Measurements from ENCODE around the gene STPG1.

Gene STPG1

GRCh38 chr1:24416666-24417391 is 3.2 kb upstream of the STPG1 start:
- peak in 2 of 3 donors; percentile 29 to 42 for DNase-seq
- H3K27ac ChIP-seq (ENCODE audit: insufficient read depth, low read length, poor library complexity, severe bottlenecking) = peak overlapping the region; percentile 64
- H3K27me3 ChIP-seq (replicated peaks; ENCODE audit: control insufficient read depth, insufficient read depth, low read length, poor library complexity, severe bottlenecking) = no peaks in the 10 kb centered on the region
- peak overlapping the region; percentile 88 for H3K4me3 ChIP-seq (ENCODE audit: insufficient read depth, low read depth, low read length, poor library complexity, severe bottlenecking)
- H3K36me3 ChIP-seq (ENCODE audit: control insufficient read depth, insufficient read depth, low read length) = peaks cover 28% of the 10 kb centered on the region
- H3K9me3 ChIP-seq (ENCODE audit: control insufficient read depth, low read length) = no peaks in the 10 kb centered on the region
- H3K4me1 ChIP-seq (ENCODE audit: control insufficient read depth, insufficient read depth, low read length, poor library complexity, severe bottlenecking) = peaks cover 29% of the 10 kb centered on the region

DNA sequence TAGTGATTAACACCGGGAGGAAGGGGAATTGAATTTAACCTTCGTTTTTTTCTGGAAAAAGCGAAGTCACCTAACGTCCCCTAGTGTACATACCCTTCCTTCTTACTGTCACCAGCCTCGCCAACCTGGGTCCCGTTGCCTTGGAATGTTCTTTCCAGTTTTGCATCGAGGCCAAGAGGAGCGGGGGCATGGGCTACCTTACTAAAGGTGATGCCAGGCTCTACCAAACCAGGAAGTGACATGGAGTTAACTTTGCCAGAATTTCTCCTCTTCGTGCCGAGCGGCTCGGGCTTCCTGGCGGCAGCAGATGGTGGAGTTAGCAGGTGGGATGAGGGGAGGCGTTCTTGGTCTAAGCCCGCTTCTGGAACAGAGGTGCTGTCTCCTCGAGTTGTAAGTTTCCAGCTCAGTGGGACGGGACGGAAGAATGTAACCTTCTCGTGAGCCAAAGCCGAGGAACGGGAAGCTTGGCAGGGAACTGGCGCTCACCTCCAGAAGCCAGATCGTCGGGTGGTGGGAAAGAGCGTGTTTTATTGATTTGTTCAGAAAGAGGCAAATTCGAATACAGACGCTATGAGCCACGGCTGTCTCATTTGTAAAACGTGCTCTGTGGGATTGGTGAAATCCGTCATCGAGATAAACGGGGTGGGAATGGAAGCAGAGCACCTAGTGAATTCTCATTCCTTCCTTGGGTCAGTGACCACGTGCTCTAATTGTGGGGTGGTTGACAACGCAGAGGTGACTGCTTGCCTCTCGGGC is 2.5 kb upstream of the STPG1 start:
- Histone ChIP-seq H3K4me3 (ENCODE audit: insufficient read depth, low read depth, low read length, poor library complexity, severe bottlenecking) (peak overlapping the region; percentile 88), H3K9me3 (ENCODE audit: control insufficient read depth, low read length) (no peaks in the 10 kb centered on the region), H3K27me3 (replicated peaks; ENCODE audit: control insufficient read depth, insufficient read depth, low read length, poor library complexity, severe bottlenecking) (no peaks in the 10 kb centered on the region), H3K36me3 (ENCODE audit: control insufficient read depth, insufficient read depth, low read length) (peaks cover 21% of the 10 kb centered on the region), H3K27ac (ENCODE audit: insufficient read depth, low read length, poor library complexity, severe bottlenecking) (peak overlapping the region; percentile 64), H3K4me1 (ENCODE audit: control insufficient read depth, insufficient read depth, low read length, poor library complexity, severe bottlenecking) (peaks cover 29% of the 10 kb centered on the region)
- DNase-seq = no peak

DNA sequence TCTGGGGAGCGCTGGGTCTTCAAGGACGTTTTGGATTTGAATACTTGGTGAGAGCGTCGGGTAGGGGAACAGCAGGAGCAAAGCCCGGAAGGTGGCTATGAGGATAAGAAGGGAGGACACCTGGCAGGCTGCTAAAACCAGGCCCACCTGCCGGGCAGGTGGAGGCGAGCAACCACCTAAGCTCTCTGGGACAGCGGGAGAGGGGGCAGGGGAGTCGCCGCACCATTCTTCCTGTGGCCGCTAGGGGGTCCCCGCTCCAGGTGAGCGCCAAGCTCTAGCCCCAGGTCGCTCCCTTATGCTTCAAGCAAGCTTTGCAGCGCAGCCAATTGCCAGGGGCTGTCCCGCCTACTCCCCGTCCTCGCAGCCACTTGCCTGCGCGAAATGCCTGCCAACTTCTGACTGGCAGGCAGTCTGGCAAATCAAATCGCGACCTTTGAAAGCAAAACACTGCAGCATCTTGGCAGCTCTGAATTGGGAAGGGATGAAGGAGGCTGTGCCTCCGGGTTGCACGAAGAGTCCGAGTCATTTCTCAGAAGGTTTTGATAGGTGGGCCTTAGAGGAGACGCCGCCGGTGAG is 1.8 kb upstream of the STPG1 start, which contains the start of gene NIPAL3:
NIPAL3 (plus strand) TSS at position 469 of the 576 bp plus-strand sequence. CDS start 3,746 bp downstream, outside the sequence.
- peaks cover 29% of the 10 kb centered on the region for H3K4me1 ChIP-seq (ENCODE audit: control insufficient read depth, insufficient read depth, low read length, poor library complexity, severe bottlenecking)
- peak; percentile 92 to 97 (median 97) for DNase-seq
- H3K4me3 ChIP-seq (ENCODE audit: insufficient read depth, low read depth, low read length, poor library complexity, severe bottlenecking) = peak within 1 kb of the TSS; percentile 88
- peak within 1 kb of the TSS; percentile 64 for H3K27ac ChIP-seq (ENCODE audit: insufficient read depth, low read length, poor library complexity, severe bottlenecking)
- H3K9me3 ChIP-seq (ENCODE audit: control insufficient read depth, low read length) = no peaks in the 10 kb centered on the region
- peaks cover 15% of the 10 kb centered on the region for H3K36me3 ChIP-seq (ENCODE audit: control insufficient read depth, insufficient read depth, low read length)
- H3K27me3 ChIP-seq (replicated peaks; ENCODE audit: control insufficient read depth, insufficient read depth, low read length, poor library complexity, severe bottlenecking) = no peaks in the 10 kb centered on the region

DNA sequence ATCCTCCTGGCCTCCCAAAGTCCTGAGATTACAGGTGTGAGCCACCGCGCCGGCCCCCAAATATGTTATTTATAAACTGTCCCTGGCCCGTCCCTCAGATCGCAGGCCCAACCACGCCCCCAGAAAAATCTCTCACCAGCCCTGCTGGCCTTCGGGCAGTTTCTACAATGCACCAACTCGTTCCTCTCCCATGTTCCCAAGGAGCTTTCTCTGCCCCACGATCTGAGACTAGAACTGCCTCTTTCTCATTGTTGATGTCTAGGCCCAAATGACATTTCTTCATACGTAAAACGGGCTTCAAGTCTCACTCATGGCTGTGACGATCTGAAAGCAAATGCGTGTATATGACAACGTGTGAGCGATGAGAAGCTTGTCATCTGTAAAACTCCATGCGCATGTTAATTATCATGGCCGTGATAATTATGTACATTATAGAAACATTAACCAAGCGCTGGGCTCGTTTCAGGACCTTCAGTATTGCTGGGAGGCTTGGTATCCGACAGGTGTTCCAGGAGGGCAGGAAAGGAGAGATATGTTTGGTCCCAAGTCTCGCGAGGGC is 1.3 kb upstream of the STPG1 start:
- DNase-seq = no peak
- H3K4me1 ChIP-seq (ENCODE audit: control insufficient read depth, insufficient read depth, low read length, poor library complexity, severe bottlenecking) = peaks cover 29% of the 10 kb centered on the region
- peaks cover 11% of the 10 kb centered on the region for H3K36me3 ChIP-seq (ENCODE audit: control insufficient read depth, insufficient read depth, low read length)
- no peak overlapping the region for H3K27ac ChIP-seq (ENCODE audit: insufficient read depth, low read length, poor library complexity, severe bottlenecking)
- no peaks in the 10 kb centered on the region for H3K27me3 ChIP-seq (replicated peaks; ENCODE audit: control insufficient read depth, insufficient read depth, low read length, poor library complexity, severe bottlenecking)
- no peaks in the 10 kb centered on the region for H3K9me3 ChIP-seq (ENCODE audit: control insufficient read depth, low read length)
- H3K4me3 ChIP-seq (ENCODE audit: insufficient read depth, low read depth, low read length, poor library complexity, severe bottlenecking) = no peak overlapping the region

- peaks cover 21% of the 10 kb centered on the region for H3K4me1 ChIP-seq (ENCODE audit: control insufficient read depth, insufficient read depth, low read length, poor library complexity, severe bottlenecking)
- DNase-seq = no peak
- no peaks in the 10 kb centered on the region for H3K27me3 ChIP-seq (replicated peaks; ENCODE audit: control insufficient read depth, insufficient read depth, low read length, poor library complexity, severe bottlenecking)
- no peaks in the 10 kb centered on the region for H3K9me3 ChIP-seq (ENCODE audit: control insufficient read depth, low read length)
- no peaks in the 10 kb centered on the region for H3K36me3 ChIP-seq (ENCODE audit: control insufficient read depth, insufficient read depth, low read length)
- H3K4me3 ChIP-seq (ENCODE audit: insufficient read depth, low read depth, low read length, poor library complexity, severe bottlenecking) = no peak overlapping the region
- H3K27ac ChIP-seq (ENCODE audit: insufficient read depth, low read length, poor library complexity, severe bottlenecking) = no peak overlapping the region
These were observed 1.2 kb downstream of the STPG1 start for GRCh38 chr1:24412408-24412807.

- no peak for DNase-seq
- Histone ChIP-seq H3K9me3 (ENCODE audit: control insufficient read depth, low read length) (no peaks in the 10 kb centered on the region), H3K4me3 (ENCODE audit: insufficient read depth, low read depth, low read length, poor library complexity, severe bottlenecking) (no peak overlapping the region)
These were observed 1.6 kb downstream of the STPG1 start for GRCh38 chr1:24411963-24412362.

GRCh38 chr1:24410750-24411149 is 2.8 kb downstream of the STPG1 start:
- no peak for DNase-seq
- H3K27me3 ChIP-seq (replicated peaks; ENCODE audit: control insufficient read depth, insufficient read depth, low read length, poor library complexity, severe bottlenecking) = no peaks in the 10 kb centered on the region
- H3K4me1 ChIP-seq (ENCODE audit: control insufficient read depth, insufficient read depth, low read length, poor library complexity, severe bottlenecking) = peaks cover 13% of the 10 kb centered on the region
- H3K4me3 ChIP-seq (ENCODE audit: insufficient read depth, low read depth, low read length, poor library complexity, severe bottlenecking) = no peak overlapping the region
- no peaks in the 10 kb centered on the region for H3K36me3 ChIP-seq (ENCODE audit: control insufficient read depth, insufficient read depth, low read length)
- H3K9me3 ChIP-seq (ENCODE audit: control insufficient read depth, low read length) = no peaks in the 10 kb centered on the region
- H3K27ac ChIP-seq (ENCODE audit: insufficient read depth, low read length, poor library complexity, severe bottlenecking) = no peak overlapping the region

More at GRCh38 chr1:24411963-24412362, 1.6 kb downstream of the STPG1 start:
- Histone ChIP-seq H3K27me3 (replicated peaks; ENCODE audit: control insufficient read depth, insufficient read depth, low read length, poor library complexity, severe bottlenecking) (no peaks in the 10 kb centered on the region), H3K27ac (ENCODE audit: insufficient read depth, low read length, poor library complexity, severe bottlenecking) (no peak overlapping the region), H3K36me3 (ENCODE audit: control insufficient read depth, insufficient read depth, low read length) (no peaks in the 10 kb centered on the region), H3K4me1 (ENCODE audit: control insufficient read depth, insufficient read depth, low read length, poor library complexity, severe bottlenecking) (peaks cover 17% of the 10 kb centered on the region)

DNA sequence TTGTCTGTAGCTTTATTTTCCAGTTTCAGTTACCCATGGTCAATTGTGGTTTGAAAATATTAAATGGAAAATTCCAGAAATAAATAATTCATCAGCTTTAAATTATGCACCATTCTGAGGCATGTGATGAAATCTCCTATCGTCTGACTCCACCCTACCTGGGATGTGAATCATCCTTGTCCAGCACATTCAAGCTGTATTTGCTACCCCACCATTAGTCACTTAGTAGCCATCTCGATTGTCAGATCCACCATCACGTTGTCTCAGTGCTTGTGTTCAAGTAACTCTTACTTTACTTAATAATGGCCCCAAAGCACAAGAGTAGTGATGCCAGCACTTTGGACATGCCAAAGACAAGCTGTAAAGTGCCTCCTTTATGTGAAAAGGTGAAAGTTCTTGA is 4.0 kb downstream of the STPG1 start:
- H3K4me1 ChIP-seq (ENCODE audit: control insufficient read depth, insufficient read depth, low read length, poor library complexity, severe bottlenecking) = peaks cover 7% of the 10 kb centered on the region
- no peak overlapping the region for H3K27ac ChIP-seq (ENCODE audit: insufficient read depth, low read length, poor library complexity, severe bottlenecking)

DNA sequence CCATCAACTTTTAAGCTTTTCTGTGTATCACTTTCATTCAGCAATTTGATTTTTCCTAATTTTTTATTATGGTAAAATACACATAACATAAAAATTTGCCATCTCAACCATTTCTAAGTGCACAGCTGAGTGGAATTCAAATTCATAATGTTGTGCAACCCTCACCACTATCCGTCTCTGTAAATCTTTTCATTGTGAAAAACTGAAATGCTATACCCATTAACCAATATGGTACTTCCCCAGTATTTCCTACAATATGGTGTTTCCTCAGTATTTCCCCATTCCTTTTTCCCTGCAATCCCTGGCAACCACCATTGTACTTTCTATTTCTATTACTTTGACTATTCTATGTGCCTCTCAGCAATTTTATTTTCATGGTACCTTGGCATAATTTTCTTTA is 6.8 kb downstream of the STPG1 start:
- H3K4me3 ChIP-seq (ENCODE audit: insufficient read depth, low read depth, low read length, poor library complexity, severe bottlenecking) = no peak overlapping the region
- no peaks in the 10 kb centered on the region for H3K4me1 ChIP-seq (ENCODE audit: control insufficient read depth, insufficient read depth, low read length, poor library complexity, severe bottlenecking)
- H3K27me3 ChIP-seq (replicated peaks; ENCODE audit: control insufficient read depth, insufficient read depth, low read length, poor library complexity, severe bottlenecking) = no peaks in the 10 kb centered on the region
- no peaks in the 10 kb centered on the region for H3K36me3 ChIP-seq (ENCODE audit: control insufficient read depth, insufficient read depth, low read length)
- no peaks in the 10 kb centered on the region for H3K9me3 ChIP-seq (ENCODE audit: control insufficient read depth, low read length)
- no peak for DNase-seq
- H3K27ac ChIP-seq (ENCODE audit: insufficient read depth, low read length, poor library complexity, severe bottlenecking) = no peak overlapping the region

More for the DNA sequence above, 4.0 kb downstream of the STPG1 start:
- H3K9me3 ChIP-seq (ENCODE audit: control insufficient read depth, low read length) = no peaks in the 10 kb centered on the region
- H3K4me3 ChIP-seq (ENCODE audit: insufficient read depth, low read depth, low read length, poor library complexity, severe bottlenecking) = no peak overlapping the region
- H3K36me3 ChIP-seq (ENCODE audit: control insufficient read depth, insufficient read depth, low read length) = no peaks in the 10 kb centered on the region
- no peaks in the 10 kb centered on the region for H3K27me3 ChIP-seq (replicated peaks; ENCODE audit: control insufficient read depth, insufficient read depth, low read length, poor library complexity, severe bottlenecking)
- no peak for DNase-seq
